ENCODE results near the gene SUMF2.
"Not testable (repeated sequence)": the region's sequence is repeated elsewhere in the genome, so short reads cannot be mapped to it uniquely, and the experiment has no call there.

SUMF2 gene

GRCh38 chr7:56063500-56063881, 595 bp upstream of the SUMF2 start:
- DNase-seq = no peak

- DNase-seq = not testable (repeated sequence)
Measured at GRCh38 chr7:56066376-56066775, 2.3 kb downstream of the SUMF2 start.

DNA sequence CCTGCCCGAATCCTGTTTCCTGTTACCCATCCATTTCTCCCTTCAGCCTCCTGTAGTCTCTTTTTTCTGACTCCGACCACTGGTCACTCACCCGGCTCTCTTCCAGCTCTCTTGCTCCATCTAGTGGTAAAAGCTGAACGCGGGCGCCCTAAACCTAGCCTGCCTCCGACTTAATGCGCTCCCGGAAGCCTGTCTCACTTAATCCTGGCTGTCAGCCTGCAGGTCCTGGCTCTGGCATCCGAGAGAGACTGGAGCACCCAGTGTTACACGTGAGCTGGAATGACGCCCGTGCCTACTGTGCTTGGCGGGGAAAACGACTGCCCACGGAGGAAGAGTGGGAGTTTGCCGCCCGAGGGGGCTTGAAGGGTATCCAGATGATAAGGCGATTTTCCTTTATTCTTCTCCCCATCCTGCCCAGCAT, 10.3 kb downstream of the SUMF2 start:
- peak; percentile 83 to 92 (median 88) for DNase-seq

DNA sequence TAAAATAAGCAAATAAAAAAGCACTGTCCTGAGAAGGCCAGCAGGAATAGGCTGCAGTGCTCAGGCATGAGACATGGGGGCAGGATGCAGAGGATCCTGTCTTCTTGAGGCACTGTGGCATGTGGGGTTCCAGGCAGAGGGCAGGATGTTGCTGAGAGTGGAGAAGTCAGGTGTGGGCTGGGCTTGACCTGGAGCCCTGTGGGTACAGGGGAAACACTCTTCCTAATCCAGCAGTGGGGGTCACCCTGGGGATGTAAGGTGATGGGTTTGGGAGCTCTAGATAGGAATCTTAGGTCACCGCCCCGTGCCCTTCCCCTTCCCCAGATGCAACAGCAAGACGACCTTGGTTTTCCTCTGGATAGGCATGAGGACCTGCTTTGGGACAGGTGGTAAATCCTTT, 13.6 kb downstream of the SUMF2 start:
- DNase-seq = no peak

DNA sequence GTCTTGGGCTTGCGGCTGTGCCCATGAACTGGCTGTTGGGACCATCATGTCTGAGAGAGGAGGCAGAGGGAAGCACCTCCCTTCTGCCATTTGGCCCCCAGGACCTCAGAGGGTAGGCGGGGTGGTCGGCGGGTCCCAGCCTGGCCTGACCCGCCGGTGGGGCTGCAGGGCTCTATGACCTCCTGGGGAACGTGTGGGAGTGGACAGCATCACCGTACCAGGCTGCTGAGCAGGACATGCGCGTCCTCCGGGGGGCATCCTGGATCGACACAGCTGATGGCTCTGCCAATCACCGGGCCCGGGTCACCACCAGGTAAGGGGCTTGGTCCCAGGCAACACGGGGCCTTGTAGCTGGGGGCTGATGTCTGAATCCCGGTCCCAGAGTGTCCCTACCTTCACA, 14.1 kb downstream of the SUMF2 start:
- no peak for DNase-seq

DNA sequence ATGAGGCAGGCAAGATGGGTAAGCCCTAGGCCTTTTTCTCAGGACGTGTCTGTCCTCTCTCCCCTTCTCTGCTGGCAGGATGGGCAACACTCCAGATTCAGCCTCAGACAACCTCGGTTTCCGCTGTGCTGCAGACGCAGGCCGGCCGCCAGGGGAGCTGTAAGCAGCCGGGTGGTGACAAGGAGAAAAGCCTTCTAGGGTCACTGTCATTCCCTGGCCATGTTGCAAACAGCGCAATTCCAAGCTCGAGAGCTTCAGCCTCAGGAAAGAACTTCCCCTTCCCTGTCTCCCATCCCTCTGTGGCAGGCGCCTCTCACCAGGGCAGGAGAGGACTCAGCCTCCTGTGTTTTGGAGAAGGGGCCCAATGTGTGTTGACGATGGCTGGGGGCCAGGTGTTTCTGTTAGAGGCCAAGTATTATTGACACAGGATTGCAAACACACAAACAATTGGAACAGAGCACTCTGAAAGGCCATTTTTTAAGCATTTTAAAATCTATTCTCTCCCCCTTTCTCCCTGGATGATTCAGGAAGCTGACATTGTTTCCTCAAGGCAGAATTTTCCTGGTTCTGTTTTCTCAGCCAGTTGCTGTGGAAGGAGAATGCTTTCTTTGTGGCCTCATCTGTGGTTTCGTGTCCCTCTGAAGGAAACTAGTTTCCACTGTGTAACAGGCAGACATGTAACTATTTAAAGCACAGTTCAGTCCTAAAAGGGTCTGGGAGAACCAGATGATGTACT, 15.5 kb downstream of the SUMF2 start:
- no peak for DNase-seq

DNA sequence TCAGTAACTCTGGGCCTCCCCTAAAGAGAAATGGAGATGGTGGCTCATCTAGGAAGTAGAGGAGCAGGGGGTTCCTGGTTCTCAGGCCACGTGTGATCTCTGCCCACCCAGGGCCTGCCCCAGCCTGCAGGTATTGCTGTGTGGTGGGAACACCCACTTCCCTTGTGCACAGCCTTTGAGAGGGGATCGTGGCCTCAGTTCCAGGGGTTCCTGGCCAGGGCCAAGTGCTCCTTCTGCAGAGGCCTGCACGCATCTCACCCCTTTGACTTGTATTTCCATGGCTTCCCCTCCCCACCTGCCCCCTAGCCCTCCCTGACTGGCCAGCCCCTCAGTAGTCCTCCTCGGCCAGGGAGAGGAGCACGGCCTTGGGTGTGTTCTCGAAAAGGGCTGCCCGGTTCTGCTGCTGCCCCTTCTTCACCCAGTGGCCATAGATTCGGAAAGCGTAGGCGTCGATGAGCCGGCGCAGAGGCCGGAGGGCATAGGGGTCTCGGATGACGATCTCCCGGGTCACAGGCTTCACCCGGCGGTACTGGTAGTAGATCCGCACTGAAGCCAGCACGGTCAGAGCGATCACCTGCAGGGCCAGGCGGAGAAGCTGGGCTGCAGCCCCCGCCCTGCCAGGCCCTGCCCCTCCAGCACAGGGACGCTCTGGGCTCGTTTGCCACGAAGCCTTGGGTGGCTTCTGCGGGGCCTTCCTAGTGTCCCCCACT, 16.8 kb downstream of the SUMF2 start:
- not testable (repeated sequence) for DNase-seq

DNA sequence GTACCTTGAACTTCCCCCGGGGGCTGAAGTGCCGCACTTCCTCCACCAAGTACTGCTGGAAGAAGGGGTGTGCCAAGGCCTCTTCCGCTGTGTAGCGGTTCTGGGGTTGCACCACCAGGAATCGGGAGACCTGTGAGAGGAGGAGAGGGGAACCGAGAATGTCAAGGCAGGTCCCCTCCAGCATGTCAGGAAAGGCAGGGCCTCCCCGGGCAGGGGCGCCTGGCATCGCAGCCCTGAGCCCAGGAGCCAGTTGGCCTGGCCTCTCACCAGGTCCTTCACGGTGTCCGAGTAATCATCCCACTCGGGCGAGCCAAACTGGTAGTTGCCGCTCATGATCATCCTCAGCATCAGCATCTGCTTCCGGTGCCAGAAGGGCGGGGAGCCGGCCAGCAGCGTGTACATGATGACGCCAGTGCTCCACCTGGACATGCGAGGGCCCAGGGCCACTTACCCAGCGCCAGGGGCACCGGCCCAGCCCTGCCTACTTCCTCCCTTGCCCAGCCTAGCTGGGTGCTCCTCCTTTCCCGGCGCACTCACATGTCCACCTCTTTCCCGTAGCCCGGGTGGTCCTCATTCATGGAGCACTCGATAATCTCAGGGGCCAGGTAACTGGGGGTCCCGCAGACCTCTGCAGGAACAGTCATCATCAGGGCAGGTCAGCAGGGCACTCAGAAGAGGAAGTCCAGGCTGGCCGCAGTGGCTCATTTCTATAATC, 17.7 kb downstream of the SUMF2 start:
- no peak for DNase-seq

DNA sequence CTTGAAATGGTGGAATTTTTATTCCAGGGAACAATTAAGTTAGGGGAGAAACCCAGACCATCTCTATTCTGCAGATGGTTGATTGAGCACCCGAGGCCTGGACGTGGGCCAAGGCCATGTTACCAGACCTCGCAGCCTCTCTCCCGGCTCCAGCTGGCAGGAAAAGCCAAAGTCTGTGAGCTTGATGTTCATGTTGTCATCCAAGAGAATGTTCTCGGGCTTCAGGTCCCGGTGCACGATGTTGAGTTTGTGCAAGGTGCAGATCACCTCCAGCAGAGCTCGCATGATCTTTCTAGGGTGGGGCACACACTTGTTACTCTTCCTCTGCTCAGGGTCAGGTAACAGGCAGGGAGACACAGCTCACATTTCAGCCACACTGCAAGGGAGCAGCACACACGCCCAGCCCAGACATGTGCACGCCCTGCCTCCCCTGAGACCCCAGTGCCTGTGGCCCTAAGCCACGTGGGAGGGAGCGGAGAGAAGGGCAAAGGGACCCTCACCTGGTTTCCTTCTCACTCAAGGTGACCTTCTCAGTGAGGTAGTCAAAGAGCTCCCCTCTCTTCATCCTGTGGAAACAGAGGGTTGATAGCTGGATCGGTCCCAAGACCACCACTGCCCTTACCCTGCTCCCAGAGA, 19.2 kb downstream of the SUMF2 start:
- no peak for DNase-seq

DNA sequence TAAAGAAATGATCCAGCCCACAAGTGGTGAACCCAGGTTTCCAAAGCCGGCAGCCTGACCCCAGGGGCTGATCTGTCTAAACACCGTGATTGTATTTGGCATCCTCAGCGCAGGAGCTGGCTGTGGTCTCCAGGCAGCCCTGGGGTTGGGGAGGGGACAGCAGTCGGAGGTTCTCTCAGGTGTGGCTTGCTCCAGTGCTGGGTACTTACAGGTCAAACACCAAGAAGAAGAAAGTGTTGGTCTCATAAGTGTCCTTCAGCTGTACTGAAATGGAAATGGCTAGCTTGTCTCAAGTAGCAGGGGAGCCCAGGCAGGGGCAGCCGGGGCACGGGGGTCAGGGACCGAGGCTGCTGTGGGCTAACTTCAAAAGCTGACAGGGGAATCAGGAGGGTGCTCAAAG, 22.7 kb downstream of the SUMF2 start:
- no peak for DNase-seq

DNA sequence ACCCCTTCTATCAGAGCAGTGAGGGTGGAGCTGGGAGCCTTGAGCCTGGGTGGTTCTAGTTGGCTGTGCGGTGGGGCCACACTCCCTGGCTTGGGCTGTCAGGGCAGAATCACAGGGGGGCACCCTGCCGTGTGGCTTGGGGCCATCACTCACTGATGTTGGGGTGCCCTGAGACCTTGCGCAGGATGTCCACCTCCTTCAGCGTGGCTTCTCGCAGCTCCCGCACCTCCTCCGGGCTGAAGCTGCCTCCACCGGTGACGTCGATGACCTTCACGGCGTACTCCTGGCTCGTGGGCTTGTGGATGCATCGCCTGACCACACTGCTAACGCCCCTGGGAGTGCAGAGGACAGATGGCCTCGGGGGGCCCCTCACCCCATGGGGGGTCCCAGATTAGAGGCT, 23.4 kb downstream of the SUMF2 start:
- no peak for DNase-seq

- DNase-seq = no peak
Measured at GRCh38 chr7:56091591-56091990, 27.5 kb downstream of the SUMF2 start.

DNA sequence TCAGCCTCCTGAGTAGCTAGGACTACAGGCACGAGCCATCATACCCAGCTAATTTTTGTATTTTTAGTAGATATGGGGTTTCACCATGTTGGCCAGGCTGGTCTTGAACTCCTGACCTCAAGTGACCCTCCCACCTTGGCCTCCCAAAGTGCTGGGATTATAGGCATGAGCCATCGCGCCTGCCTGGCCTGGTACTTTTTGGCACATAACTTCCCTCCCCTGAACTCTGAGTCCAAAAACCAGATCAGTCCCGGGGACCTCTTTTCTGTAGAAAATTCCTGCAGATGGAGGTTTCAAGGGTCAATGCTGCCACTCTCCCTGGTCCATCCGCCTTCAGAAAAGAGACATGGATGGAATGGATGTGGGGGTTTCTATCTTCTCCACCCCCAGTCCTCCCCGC, 28.3 kb downstream of the SUMF2 start:
- not testable (repeated sequence) for DNase-seq

GRCh38 chr7:56092789-56093531, 28.9 kb downstream of the SUMF2 start, which contains the start of gene PHKG1:
Gene PHKG1, minus strand, starts transcription at chr7:56092952. Its CDS starts 4,011 bp downstream, at chr7:56088941.
- peak in 1 of 4 experiments; percentile 30 for DNase-seq

- peak; percentile 43 to 70 (median 54) for DNase-seq
Measured at GRCh38 chr7:56097700-56098099, 33.6 kb downstream of the SUMF2 start.

DNA sequence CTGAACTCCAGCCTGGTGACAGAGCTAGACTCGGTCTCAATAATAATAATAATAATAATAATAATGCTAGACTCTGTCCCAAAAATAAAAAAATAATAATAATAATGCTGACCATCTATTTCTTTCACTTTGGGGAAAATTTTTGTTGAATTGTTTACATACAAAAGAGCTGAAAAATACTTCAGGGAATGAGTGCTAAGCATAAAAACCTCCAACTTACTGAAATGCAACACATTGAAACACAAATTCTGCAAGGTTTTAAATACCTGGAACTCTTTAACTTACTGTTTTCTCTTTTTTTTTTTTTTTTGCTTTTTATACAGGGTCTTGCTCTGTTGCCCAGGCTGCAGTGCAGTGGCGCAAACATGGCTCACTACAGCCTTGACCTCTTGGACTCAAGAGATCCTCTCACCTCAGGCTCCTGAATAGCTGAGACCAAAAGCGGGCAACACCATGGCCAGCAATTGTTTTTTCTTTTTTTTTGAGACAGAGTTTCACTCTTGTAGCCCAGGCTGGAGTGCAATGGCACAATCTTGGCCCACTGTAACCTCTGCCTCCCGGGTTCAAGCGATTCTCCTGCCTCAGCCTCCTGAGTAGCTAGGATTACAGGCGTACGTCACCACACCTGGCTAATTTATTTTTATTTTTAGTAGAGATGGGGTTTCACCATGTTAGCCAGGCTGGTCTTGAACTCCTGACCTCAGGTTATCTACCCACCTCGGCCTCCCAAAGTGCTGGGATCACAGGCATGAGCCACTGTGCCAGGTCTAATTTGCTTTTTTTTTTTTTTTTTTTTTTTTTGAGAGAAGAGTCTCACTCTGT, 34.3 kb downstream of the SUMF2 start:
- not testable (repeated sequence) for DNase-seq

- DNase-seq = no peak
Measured at GRCh38 chr7:56099653-56100052, 35.6 kb downstream of the SUMF2 start.

GRCh38 chr7:56104138-56104537, 40.1 kb downstream of the SUMF2 start:
- DNase-seq = not testable (repeated sequence)

- peak; percentile 31 to 59 (median 58) for DNase-seq
Measured at GRCh38 chr7:56105508-56105907, 41.4 kb downstream of the SUMF2 start.

GRCh38 chr7:56106108-56107073, 42.3 kb downstream of the SUMF2 start, which contains the start of gene CHCHD2:
Gene CHCHD2, minus strand, starts transcription at chr7:56106476. Its CDS starts 63 bp downstream, at chr7:56106413.
- DNase-seq = peak; percentile 98 to 99 (median 98)

All from suppressor macrophage (primary cell).